ENCODE measurements around the gene PARD3.
"Not testable (repeated sequence)": the region's sequence is repeated elsewhere in the genome, so short reads cannot be mapped to it uniquely, and the experiment has no call there.

The PARD3 gene

GRCh38 chr10:34646331-34646730 is 168.8 kb downstream of the PARD3 start:
- no peak for TF ChIP-seq CTCF (conservative IDR thresholded peaks at IDR 0.05)
- no peak overlapping the region for H3K27ac ChIP-seq

- H3K27ac ChIP-seq: not testable (repeated sequence)
These were observed 170.3 kb downstream of the PARD3 start for GRCh38 chr10:34644815-34645214.

DNA sequence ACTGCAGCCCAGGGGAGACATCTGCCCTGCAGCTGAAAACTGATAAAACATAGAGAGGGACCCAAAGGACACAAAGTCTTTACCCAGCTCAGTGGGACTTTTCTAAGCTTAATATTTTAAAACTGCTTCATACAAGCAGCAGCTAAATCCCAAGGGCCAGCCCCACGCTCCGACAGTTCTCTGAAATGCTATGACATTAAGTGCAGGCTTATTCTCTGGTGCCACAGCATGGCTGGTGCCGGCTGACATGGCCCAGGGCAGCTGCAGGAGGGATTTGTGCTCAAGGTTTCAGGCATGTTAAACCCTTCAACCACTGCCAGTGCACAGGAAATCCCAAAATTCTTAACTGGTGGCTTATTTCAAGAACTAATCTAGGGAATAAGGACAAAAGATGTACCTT is 170.9 kb downstream of the PARD3 start:
- no peak overlapping the region for H3K27ac ChIP-seq
- no peak for TF ChIP-seq CTCF (conservative IDR thresholded peaks at IDR 0.05)

- no peak overlapping the region for H3K27ac ChIP-seq
- no peak for TF ChIP-seq CTCF (conservative IDR thresholded peaks at IDR 0.05)
These were observed 171.5 kb downstream of the PARD3 start for GRCh38 chr10:34643620-34644019.

DNA sequence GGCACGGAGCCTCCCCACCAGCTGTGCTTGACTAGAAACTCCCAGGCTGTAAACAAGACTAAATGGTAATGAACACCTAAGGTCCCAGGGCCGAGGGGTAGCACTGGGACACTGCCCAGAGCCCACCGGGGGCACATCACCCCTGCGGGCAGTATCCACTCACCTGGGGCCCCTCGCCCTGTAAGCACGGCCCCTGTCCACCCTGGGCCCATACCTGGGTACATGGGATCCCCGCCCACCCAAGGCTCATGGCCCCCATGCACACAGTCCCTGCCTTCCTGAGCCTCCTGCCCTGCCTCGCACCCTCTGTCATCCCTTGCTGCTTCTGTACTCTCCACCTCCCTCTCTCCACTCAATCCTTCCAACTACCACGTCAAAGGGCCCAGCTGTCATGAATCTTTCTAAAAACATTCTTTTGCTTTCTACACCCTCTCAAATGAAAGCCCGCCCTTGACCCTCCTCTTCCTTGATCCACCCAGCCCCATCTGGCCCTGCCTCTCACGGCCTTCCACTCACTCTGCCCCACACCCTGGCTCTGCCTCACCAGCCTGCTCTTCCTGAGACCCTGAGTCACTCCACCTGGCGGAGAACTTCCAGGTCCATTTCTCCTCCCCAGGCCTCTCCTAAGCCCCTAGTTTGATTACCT is 173.1 kb downstream of the PARD3 start:
- no peak for TF ChIP-seq CTCF (conservative IDR thresholded peaks at IDR 0.05)
- H3K27ac ChIP-seq: no peak overlapping the region

DNA sequence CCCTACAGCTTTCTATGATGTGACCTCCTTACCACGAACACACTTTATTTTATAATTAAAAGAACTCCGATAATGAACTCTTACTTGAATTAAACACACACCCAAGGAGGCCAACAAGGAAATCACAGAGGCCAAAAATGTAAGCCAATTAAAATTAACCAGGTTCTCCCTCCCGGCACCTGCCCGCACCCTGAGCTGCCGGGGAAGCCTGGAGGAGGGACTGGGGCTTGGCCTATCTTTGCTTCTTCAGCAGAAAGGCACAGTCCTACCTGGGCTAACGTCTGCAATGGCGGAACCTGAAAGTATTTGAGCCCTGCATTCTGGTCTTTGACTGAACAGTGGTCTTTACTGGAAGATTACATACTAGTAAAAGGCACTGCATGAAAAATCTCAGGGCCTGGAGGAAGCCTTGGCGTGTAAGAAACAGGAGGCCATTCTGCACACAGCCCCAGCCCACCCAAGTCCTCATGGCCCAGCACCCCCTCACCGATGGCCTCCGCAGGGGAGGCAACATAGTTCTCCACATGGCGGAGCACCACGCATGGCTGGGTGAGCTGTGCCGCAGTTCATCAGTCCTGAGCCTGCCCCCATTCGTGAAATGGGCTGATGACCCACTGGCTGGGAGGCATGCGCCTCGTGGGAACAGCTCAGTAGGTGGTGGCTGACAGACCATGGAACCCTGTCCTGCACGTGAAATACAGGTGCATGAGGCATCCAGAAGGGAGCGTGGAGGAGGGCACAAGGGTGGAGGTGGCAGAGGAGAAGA is 173.8 kb downstream of the PARD3 start:
- no peak overlapping the region for H3K27ac ChIP-seq
- TF ChIP-seq CTCF (conservative IDR thresholded peaks at IDR 0.05): no peak

- peak; percentile 93 for TF ChIP-seq CTCF (conservative IDR thresholded peaks at IDR 0.05)
- no peak overlapping the region for H3K27ac ChIP-seq
These were observed 176.6 kb downstream of the PARD3 start for GRCh38 chr10:34638406-34639054.
